Testis (tissue), 3 donors: ENCODE measurements around the gene LZTS3. TPM values are rescaled to one million over a fixed set of nuclear protein-coding genes. Genes with fewer than 3 reads are reported as not detected.
"Not testable (repeated sequence)": the region's sequence is repeated elsewhere in the genome, so short reads cannot be mapped to it uniquely, and the experiment has no call there.

ENCODE experiments used
- DNase-seq: peaks from one replicate; pipeline ENCODE4 v3.0.0-alpha.2; 2019
- H3K27ac ChIP-seq, 2 donors: fragments of 200-600 bp; sonication (generic); one replicate each; pipeline ENCODE4 v1.5.1; 2019
- H3K27me3 ChIP-seq: fragments of 200-600 bp; sonication (generic); one replicate; pipeline ENCODE4 v1.5.1; 2019
- H3K36me3 ChIP-seq: fragments of 200-600 bp; sonication (generic); one replicate; pipeline ENCODE4 v1.5.1; 2017; ENCODE audit warnings: low read depth; ENCODE audit errors: missing control alignments
- H3K4me1 ChIP-seq: fragments of 200-600 bp; sonication (generic); one replicate; pipeline ENCODE4 v1.5.1; 2019
- H3K4me3 ChIP-seq, 2 donors: fragments of 200-600 bp; sonication (generic); one replicate each; pipeline ENCODE4 v1.5.1; 2017 to 2019
- H3K9me3 ChIP-seq: fragments of 200-600 bp; sonication (generic); one replicate; pipeline ENCODE4 v1.5.1; 2017
- POLR2A ChIP-seq: fragments of 450-650 bp; IDR thresholded peaks from one replicate; pipeline ENCODE4 v1.6.1; 2017; ENCODE audit warnings: antibody characterized with exemption, mild to moderate bottlenecking, moderate library complexity
- WGBS, 2 donors: methylation state at CpG; one replicate each; pipeline ENCODE4 v1.1.5; 2018; 5-methylcytosine and 5-hydroxymethylcytosine counted together
- intact Hi-C: fragments of 100-400 bp; cut with DNase I; formaldehyde crosslinking; loops from one replicate; pipeline ENCODE4 v1.15.1; 2023; ENCODE audit warnings: low total_unique reads
- polyA plus RNA-seq: library from polyadenylated mRNA; stranded (reverse); fragments of 350-450 nt; fragmentation: Illumina TruSeq; extraction: RNeasy Lipid Tissue Mini Kit (QIAGEN cat#74804); gene quantifications from one replicate; pipeline ENCODE4 v1.2.3, GENCODE V29; 2014; ENCODE audit warnings: low read depth, low replicate concordance; ENCODE audit not compliant: insufficient read depth
- total RNA-seq, 2 donors: library from RNA; depleted of rRNA; stranded (reverse); fragments of >200 nt; gene quantifications; one replicate each; pipeline ENCODE4 v1.2.3, GENCODE V29; 2016
- TF ChIP-seq, protein P1 (sequence below), 3 experiments: fragments of 450-650 bp in 2 of 3; fragments of 200-600 bp in 1 of 3; sonication (generic) in 1 of 3; IDR thresholded peaks; one replicate each; pipeline ENCODE4 v1.5.1; 2016 to 2019; ENCODE audit warnings: antibody characterized with exemption in 3 of 3, mild to moderate bottlenecking in 2 of 3, moderate library complexity in 1 of 3

The LZTS3 gene
- total and polyA plus RNA-seq, 3 donors from 2014 or later, result 7.2 to 16.8 (median 13.9) TPM

DNA sequence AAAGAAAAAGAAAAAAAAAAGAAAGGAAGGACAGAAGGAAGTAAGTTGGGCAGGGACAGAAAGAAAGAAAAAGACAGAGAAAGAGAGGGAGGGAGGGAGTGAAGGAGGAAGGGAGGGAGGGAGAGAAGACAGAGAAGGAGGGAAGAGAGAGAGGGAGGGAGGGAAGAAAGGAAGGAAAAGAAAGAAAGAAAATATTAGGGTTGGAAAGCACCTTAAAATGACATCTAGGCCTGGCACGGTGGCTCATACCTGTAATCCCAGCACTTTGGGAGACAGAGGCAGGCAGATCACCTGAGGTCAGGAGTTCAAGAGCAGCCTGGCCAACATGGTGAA lies 46.9 kb downstream of the LZTS3 start:
- intact Hi-C loops, result no loop called here
- Histone ChIP-seq H3K27ac (no peak overlapping the region), H3K4me1 (no peaks in the 10 kb centered on the region), H3K4me3 (no peak overlapping the region), H3K27me3 (no peaks in the 10 kb centered on the region), H3K9me3 (no peaks in the 10 kb centered on the region), H3K36me3 (no peaks in the 10 kb centered on the region)
- 89 to 96% methylated on average over 1 of the region's 1 CpG for WGBS, 2 donors
- TF ChIP-seq POLR2A, result no peak
- TF ChIP-seq, protein P1, sequence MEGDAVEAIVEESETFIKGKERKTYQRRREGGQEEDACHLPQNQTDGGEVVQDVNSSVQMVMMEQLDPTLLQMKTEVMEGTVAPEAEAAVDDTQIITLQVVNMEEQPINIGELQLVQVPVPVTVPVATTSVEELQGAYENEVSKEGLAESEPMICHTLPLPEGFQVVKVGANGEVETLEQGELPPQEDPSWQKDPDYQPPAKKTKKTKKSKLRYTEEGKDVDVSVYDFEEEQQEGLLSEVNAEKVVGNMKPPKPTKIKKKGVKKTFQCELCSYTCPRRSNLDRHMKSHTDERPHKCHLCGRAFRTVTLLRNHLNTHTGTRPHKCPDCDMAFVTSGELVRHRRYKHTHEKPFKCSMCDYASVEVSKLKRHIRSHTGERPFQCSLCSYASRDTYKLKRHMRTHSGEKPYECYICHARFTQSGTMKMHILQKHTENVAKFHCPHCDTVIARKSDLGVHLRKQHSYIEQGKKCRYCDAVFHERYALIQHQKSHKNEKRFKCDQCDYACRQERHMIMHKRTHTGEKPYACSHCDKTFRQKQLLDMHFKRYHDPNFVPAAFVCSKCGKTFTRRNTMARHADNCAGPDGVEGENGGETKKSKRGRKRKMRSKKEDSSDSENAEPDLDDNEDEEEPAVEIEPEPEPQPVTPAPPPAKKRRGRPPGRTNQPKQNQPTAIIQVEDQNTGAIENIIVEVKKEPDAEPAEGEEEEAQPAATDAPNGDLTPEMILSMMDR (IDR thresholded peaks at IDR 0.05), result no peak
- DNase-seq, result no peak

GRCh38 chr20:3125776-3126526 lies 47.4 kb downstream of the LZTS3 start:
- WGBS, 2 donors, result 83 to 86% methylated on average over 18 of the region's 25 CpGs
- intact Hi-C loops, H3K27ac ChIP-seq, H3K4me1 ChIP-seq, H3K36me3 ChIP-seq, H3K4me3 ChIP-seq, DNase-seq, H3K9me3 ChIP-seq, H3K27me3 ChIP-seq: not testable (repeated sequence)

DNA sequence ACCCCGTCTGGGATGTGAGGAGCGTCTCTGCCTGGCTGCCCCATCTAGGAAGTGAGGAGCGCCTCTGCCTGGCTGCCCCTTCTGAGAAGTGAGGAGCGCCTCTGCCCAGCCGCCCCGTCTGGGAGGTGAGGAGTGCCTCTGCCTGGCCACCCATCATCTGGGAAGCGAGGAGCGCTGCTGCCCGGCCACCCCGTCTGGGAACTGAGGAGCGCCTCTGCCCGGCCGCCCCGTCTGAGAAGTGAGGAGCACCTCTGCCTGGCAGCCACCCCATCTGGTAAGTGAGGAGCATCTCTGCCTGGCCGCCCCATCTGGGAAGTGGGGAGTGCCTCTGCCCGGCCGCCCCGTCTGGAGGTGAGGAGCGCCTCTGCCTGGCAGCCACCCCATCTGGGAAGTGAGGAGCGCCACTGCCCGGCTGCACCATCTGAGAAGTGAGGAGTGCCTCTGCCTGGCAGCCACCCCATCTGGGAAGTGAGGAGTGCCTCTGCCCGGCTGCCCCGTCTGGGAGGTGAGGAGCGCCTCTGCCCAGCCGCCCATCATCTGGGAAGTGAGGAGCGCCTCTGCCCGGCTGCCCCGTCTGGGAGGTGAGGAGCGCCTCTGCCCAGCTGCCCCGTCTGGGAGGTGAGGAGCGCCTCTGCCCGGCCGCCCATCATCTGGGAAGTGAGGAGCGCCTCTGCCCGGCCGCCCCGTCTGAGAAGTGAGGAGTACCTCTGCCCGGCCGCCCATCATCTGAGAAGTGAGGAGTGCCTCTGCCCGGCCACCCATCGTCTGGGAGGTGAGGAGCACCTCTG lies 48.4 kb downstream of the LZTS3 start:
- H3K36me3 ChIP-seq, H3K4me1 ChIP-seq, H3K9me3 ChIP-seq, H3K4me3 ChIP-seq, H3K27ac ChIP-seq, H3K27me3 ChIP-seq, intact Hi-C loops, DNase-seq: not testable (repeated sequence)
- 96 to 98% methylated on average over 10 to 37 of the region's 41 CpGs for WGBS, 2 donors

DNA sequence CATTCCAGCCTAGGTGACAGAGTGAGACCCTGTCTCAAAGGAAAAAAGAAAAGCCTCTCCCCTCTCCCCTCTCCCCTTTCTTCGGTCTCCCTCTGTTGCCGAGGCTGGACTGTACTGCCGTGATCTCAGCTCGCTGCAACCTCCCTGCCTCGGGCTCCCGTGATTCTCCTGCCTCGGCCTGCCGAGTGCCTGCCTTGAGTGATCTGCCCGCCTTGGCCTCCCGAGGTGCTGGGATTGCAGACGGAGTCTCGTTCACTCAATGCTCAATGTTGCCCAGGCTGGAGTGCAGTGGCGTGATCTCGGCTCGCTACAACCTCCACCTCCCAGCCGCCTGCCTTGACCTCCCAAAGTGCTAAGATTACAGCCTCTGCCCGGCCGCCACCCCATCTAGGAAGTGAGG lies 49.2 kb downstream of the LZTS3 start:
- DNase-seq, H3K27ac ChIP-seq, H3K27me3 ChIP-seq, intact Hi-C loops, H3K4me3 ChIP-seq, H3K4me1 ChIP-seq, H3K36me3 ChIP-seq, H3K9me3 ChIP-seq: not testable (repeated sequence)
- WGBS, 2 donors, result 96% methylated on average over 15 to 18 of the region's 18 CpGs

DNA sequence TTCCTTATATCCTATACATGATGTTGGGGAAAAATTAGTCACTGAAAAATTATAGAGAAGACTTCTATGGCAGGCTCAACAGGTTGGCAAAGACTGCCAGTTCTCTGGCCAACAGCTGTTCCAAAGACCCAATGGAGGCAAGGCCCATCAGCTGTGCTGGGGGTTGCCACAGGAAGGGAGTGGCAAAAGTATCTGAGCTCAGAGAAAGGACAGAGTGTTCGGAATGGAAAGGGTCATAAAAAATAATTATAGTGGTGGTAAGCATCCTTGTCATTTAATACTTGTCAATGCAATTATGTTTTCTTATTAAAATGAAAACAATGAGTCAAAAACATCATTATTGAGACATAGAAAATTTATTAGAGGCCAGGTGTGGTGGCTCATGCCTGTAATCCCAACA lies 49.8 kb downstream of the LZTS3 start:
- intact Hi-C loops, result no loop called here
- Histone ChIP-seq H3K27ac (no peak overlapping the region), H3K9me3 (no peaks in the 10 kb centered on the region), H3K27me3 (no peaks in the 10 kb centered on the region), H3K4me3 (no peak overlapping the region), H3K36me3 (no peaks in the 10 kb centered on the region), H3K4me1 (peaks cover 4% of the 10 kb centered on the region)
- TF ChIP-seq, protein P1 (IDR thresholded peaks at IDR 0.05), result no peak
- no peak for TF ChIP-seq POLR2A
- WGBS, 2 donors, result 87 to 93% methylated on average over 1 of the region's 1 CpG
- no peak for DNase-seq

DNA sequence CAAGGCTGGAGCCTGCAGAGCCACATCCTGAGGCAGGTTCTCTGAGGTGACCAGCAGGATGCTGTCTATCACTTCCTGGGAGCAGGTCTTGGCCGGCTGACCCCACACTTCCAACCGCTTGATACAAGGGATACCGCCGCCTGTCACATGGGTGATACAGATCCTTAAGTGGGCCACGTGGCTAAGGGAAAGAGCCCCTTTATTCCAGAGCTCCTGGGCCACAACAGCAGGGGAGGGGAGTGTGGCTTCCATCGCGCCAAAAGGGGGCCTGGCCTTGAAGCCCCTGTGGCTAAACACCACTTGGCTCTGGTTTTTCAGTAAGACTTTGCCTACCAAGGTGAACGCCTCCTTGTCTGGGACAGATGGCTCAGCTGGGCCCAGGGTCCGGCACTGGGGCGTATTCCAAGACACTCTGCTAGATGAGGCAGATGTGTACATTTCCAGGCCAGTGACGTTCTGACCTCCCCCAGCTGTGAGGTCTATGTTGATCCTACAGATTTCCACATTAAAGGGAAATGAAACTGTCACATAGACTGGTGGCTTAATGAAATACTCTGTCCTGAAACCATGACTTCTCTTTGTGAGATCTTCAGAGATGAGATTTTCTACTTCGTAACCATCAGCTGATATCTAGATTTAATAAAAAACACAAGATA lies 51.3 kb downstream of the LZTS3 start:
- H3K36me3 ChIP-seq, result no peaks in the 10 kb centered on the region
- peaks cover 7% of the 10 kb centered on the region for H3K4me1 ChIP-seq
- no peak overlapping the region for H3K4me3 ChIP-seq
- WGBS, 2 donors, result 91 to 93% methylated on average over 9 to 12 of the region's 12 CpGs
- DNase-seq, result no peak
- H3K27ac ChIP-seq, result no peak overlapping the region
- no peaks in the 10 kb centered on the region for H3K9me3 ChIP-seq
- intact Hi-C loops, result no loop called here
- no peak for TF ChIP-seq POLR2A
- TF ChIP-seq, protein P1 (IDR thresholded peaks at IDR 0.05), result no peak
- H3K27me3 ChIP-seq, result no peaks in the 10 kb centered on the region
